Neuronal stem cell (in vitro differentiated cells): ENCODE results near the gene TPD52L1.

ENCODE experiments used
- DNase-seq: peaks from one replicate; pipeline ENCODE4 v3.0.0-alpha.2; 2013; ENCODE audit warnings: low spot score
- H2AFZ ChIP-seq: one replicate; pipeline ENCODE4 v1.6.1; 2013; ENCODE audit warnings: mild to moderate bottlenecking, low read length, inconsistent platforms
- H2AK5ac ChIP-seq: 2 replicates; pipeline ENCODE4 v1.6.1; 2013; ENCODE audit warnings: low read depth, mild to moderate bottlenecking, inconsistent platforms, low read length, moderate library complexity, mixed read lengths
- H2BK120ac ChIP-seq: 2 replicates; pipeline ENCODE4 v1.6.1; 2013; ENCODE audit warnings: low read depth, mild to moderate bottlenecking, inconsistent platforms, low read length, moderate library complexity, mixed read lengths
- H2BK12ac ChIP-seq: one replicate; pipeline ENCODE4 v1.6.1; 2013; ENCODE audit warnings: low read length, inconsistent platforms
- H2BK15ac ChIP-seq: 2 replicates; pipeline ENCODE4 v1.6.1; 2013; ENCODE audit warnings: mild to moderate bottlenecking, low read length, inconsistent platforms, mixed read lengths
- H2BK5ac ChIP-seq: one replicate; pipeline ENCODE4 v1.6.1; 2013; ENCODE audit warnings: inconsistent platforms, mild to moderate bottlenecking, low read length, moderate library complexity
- H3K14ac ChIP-seq: one replicate; pipeline ENCODE4 v1.6.1; 2013; ENCODE audit warnings: low read length, inconsistent platforms
- H3K18ac ChIP-seq: 2 replicates; pipeline ENCODE4 v1.6.1; 2013; ENCODE audit warnings: low read length, inconsistent platforms
- H3K23ac ChIP-seq: 2 replicates; pipeline ENCODE4 v1.6.1; 2013; ENCODE audit warnings: low read depth, mild to moderate bottlenecking, mixed read lengths, low read length, inconsistent platforms; ENCODE audit not compliant: poor library complexity
- H3K27ac ChIP-seq: replicated peaks from 3 replicates; pipeline ENCODE4 v1.5.1; 2013; ENCODE audit warnings: low read length, inconsistent platforms
- H3K27me3 ChIP-seq, 3 experiments: 2 replicates each; pipeline ENCODE4 v1.6.1; 2013; ENCODE audit warnings: low read length in 3 of 3, mild to moderate bottlenecking in 2 of 3, inconsistent platforms in 1 of 3, low read depth in 1 of 3, mixed read lengths in 1 of 3, moderate library complexity in 1 of 3; ENCODE audit not compliant: control insufficient read depth in 3 of 3, insufficient read depth in 3 of 3
- H3K36me3 ChIP-seq, 2 donors: replicated peaks in 1 of 2; 2 replicates each; pipeline ENCODE4 v1.6.1; 2013; ENCODE audit warnings: low read length in 2 of 2; ENCODE audit not compliant: control insufficient read depth in 2 of 2, insufficient read depth in 2 of 2
- H3K4ac ChIP-seq: 2 replicates; pipeline ENCODE4 v1.6.1; 2013; ENCODE audit warnings: inconsistent platforms, mild to moderate bottlenecking, low read length, moderate library complexity
- H3K4me1 ChIP-seq, 2 donors: 1 replicate in 1 of 2; 2 replicates in 1 of 2; pipeline ENCODE4 v1.6.1; 2013; ENCODE audit warnings: low read length in 2 of 2, low read depth in 1 of 2; ENCODE audit not compliant: control insufficient read depth in 2 of 2, insufficient read depth in 1 of 2
- H3K4me2 ChIP-seq: one replicate; pipeline ENCODE4 v1.6.1; 2013; ENCODE audit warnings: mild to moderate bottlenecking, low read length, inconsistent platforms; ENCODE audit not compliant: insufficient read depth, poor library complexity, severe bottlenecking
- H3K4me3 ChIP-seq, 2 donors: 2 replicates each; pipeline ENCODE4 v1.5.1; 2013; ENCODE audit warnings: low read length in 2 of 2, mild to moderate bottlenecking in 2 of 2, inconsistent platforms in 1 of 2, moderate library complexity in 1 of 2
- H3K79me1 ChIP-seq: one replicate; pipeline ENCODE4 v1.6.1; 2013; ENCODE audit warnings: low read depth, mild to moderate bottlenecking, inconsistent platforms, low read length, moderate library complexity
- H3K9ac ChIP-seq: one replicate; pipeline ENCODE4 v1.6.1; 2013; ENCODE audit warnings: mild to moderate bottlenecking, low read depth, low read length, inconsistent platforms; ENCODE audit not compliant: poor library complexity
- H3K9me3 ChIP-seq, 2 donors: replicated peaks in 1 of 2; 2 replicates each; pipeline versions ENCODE3 to v1.6.1; 2013; ENCODE audit warnings: low read length in 2 of 2, mild to moderate bottlenecking in 2 of 2, inconsistent platforms in 1 of 2, low read depth in 1 of 2, mixed read lengths in 1 of 2, moderate library complexity in 1 of 2; ENCODE audit not compliant: control insufficient read depth in 2 of 2, insufficient read depth in 1 of 2
- H4K8ac ChIP-seq: one replicate; pipeline ENCODE4 v1.6.1; 2013; ENCODE audit warnings: low read depth, mild to moderate bottlenecking, inconsistent platforms, low read length, moderate library complexity
- H4K91ac ChIP-seq: one replicate; pipeline ENCODE4 v1.6.1; 2013; ENCODE audit warnings: low read length, low read depth, mild to moderate bottlenecking, inconsistent platforms; ENCODE audit not compliant: poor library complexity
- WGBS, 2 donors: extraction: QIAGEN DNeasy Blood & Tissue Kit; methylation state at CpG; one replicate each; pipeline ENCODE4 v1.1.7; 2013; ENCODE audit warnings: missing lambda C conversion rate in 2 of 2, mixed read lengths in 1 of 2; ENCODE audit not compliant: insufficient read length in 2 of 2, insufficient replicate concordance in 1 of 2; ENCODE audit errors: extremely low coverage in 2 of 2; 5-methylcytosine and 5-hydroxymethylcytosine counted together

Gene TPD52L1

GRCh38 chr6:125245523-125246264 is 92.1 kb downstream of the TPD52L1 start:
- Histone ChIP-seq H3K36me3 (no peaks in the 10 kb centered on the region), H3K79me1 (no peaks in the 10 kb centered on the region), H3K14ac (no peak overlapping the region), H3K9me3 (peaks cover 0 to 4% of the 10 kb centered on the region in 2 donors), H3K4me2 (no peak overlapping the region), H2BK120ac (no peak overlapping the region), H3K4me3 (no peak overlapping the region), H4K8ac (no peak overlapping the region), H2AK5ac (no peak overlapping the region), H4K91ac (no peak overlapping the region), H2BK12ac (no peak overlapping the region), H3K23ac (no peak overlapping the region), H3K4ac (no peak overlapping the region), H2AFZ (no peak overlapping the region), H3K18ac (no peak overlapping the region), H3K4me1 (no peaks in the 10 kb centered on the region), H3K27me3 (no peaks in the 10 kb centered on the region), H3K9ac (no peak overlapping the region), H2BK5ac (no peak overlapping the region), H3K27ac (no peak overlapping the region), H2BK15ac (no peak overlapping the region)
- no peak for DNase-seq
- no CpG with 5 or more reads among the region's 7 CpGs for WGBS, 2 donors

DNA sequence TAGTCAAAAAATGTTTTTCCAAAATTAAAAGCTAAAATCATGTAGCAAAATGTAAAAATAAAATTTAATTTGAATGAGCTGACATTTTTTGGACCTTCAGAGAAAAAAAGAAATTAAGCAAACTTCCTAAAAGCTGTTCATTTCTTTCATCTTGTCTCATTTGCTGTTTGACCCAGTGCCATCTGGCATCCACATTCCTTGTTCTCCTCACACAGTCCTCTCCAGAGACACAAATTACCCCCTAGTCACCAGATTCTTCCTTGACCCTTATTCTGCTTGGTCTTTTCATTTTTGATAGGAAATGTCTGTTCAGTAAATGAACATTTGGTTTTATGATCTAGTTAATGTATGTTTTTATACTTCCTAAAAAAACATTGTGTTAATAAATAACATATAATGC is 93.0 kb downstream of the TPD52L1 start:
- Histone ChIP-seq H3K36me3 (no peaks in the 10 kb centered on the region), H4K8ac (no peak overlapping the region), H3K9ac (no peak overlapping the region), H3K9me3 (peaks cover 0 to 4% of the 10 kb centered on the region in 2 donors), H3K27me3 (no peaks in the 10 kb centered on the region), H3K79me1 (no peaks in the 10 kb centered on the region), H3K18ac (no peak overlapping the region), H3K27ac (no peak overlapping the region), H3K4me2 (no peak overlapping the region), H3K4ac (no peak overlapping the region), H3K4me3 (no peak overlapping the region), H2BK120ac (no peak overlapping the region), H2BK12ac (no peak overlapping the region), H3K4me1 (peaks cover 0 to under 1% of the 10 kb centered on the region in 2 donors), H2AK5ac (no peak overlapping the region), H4K91ac (no peak overlapping the region), H3K14ac (no peak overlapping the region), H2BK5ac (no peak overlapping the region), H3K23ac (no peak overlapping the region), H2AFZ (no peak overlapping the region), H2BK15ac (no peak overlapping the region)
- DNase-seq, result no peak

- Histone ChIP-seq H3K79me1 (no peaks in the 10 kb centered on the region), H2BK5ac (no peak overlapping the region), H3K14ac (no peak overlapping the region), H3K9me3 (peaks cover 0 to 4% of the 10 kb centered on the region in 2 donors), H4K91ac (no peak overlapping the region), H2AFZ (no peak overlapping the region), H2BK120ac (no peak overlapping the region), H3K18ac (no peak overlapping the region), H3K27me3 (no peaks in the 10 kb centered on the region), H3K23ac (no peak overlapping the region), H2BK15ac (no peak overlapping the region), H4K8ac (no peak overlapping the region), H3K36me3 (no peaks in the 10 kb centered on the region), H3K4me3 (no peak overlapping the region), H2BK12ac (no peak overlapping the region), H3K9ac (no peak overlapping the region), H3K4me2 (no peak overlapping the region), H3K4me1 (peaks cover 4 to 7% of the 10 kb centered on the region in 2 donors), H3K4ac (no peak overlapping the region), H2AK5ac (no peak overlapping the region), H3K27ac (no peak overlapping the region)
- no peak for DNase-seq
- no CpG with 5 or more reads among the region's 7 CpGs for WGBS, 2 donors
These were observed 94.6 kb downstream of the TPD52L1 start for GRCh38 chr6:125248136-125248535.

GRCh38 chr6:125250511-125250910 is 96.9 kb downstream of the TPD52L1 start:
- H3K4me3 ChIP-seq, result no peak overlapping the region
- H3K4me1 ChIP-seq, result peaks cover 4 to 7% of the 10 kb centered on the region in 2 donors
- H3K36me3 ChIP-seq, result no peaks in the 10 kb centered on the region
- H3K9me3 ChIP-seq, result no peaks in the 10 kb centered on the region
- H3K27me3 ChIP-seq, result no peaks in the 10 kb centered on the region
- no peak overlapping the region for H2BK15ac ChIP-seq
- H2BK12ac ChIP-seq, result no peak overlapping the region
- no peak overlapping the region for H2BK5ac ChIP-seq
- no peak overlapping the region for H3K23ac ChIP-seq
- no peak overlapping the region for H3K18ac ChIP-seq
- no peak overlapping the region for H3K27ac ChIP-seq
- no peaks in the 10 kb centered on the region for H3K79me1 ChIP-seq
- H3K9ac ChIP-seq, result no peak overlapping the region
- no peak overlapping the region for H3K4ac ChIP-seq
- no peak overlapping the region for H4K8ac ChIP-seq
- no peak overlapping the region for H2AFZ ChIP-seq
- no CpG with 5 or more reads among the region's 1 CpG for WGBS, 2 donors
- DNase-seq, result no peak
- no peak overlapping the region for H2AK5ac ChIP-seq
- no peak overlapping the region for H2BK120ac ChIP-seq
- H4K91ac ChIP-seq, result no peak overlapping the region
- H3K4me2 ChIP-seq, result no peak overlapping the region
- no peak overlapping the region for H3K14ac ChIP-seq
